Esophagus squamous epithelium (tissue), 5 donors: Measurements from ENCODE around the gene PTPN9. TPM values are rescaled to one million over a fixed set of nuclear protein-coding genes. Genes with fewer than 3 reads are reported as not detected.
A peak's percentile ranks its signal among the peaks of the same experiment; 100 is the strongest.

ENCODE experiments used
- DNase-seq: peaks from one replicate; lab custom pipeline; 2025; lab: John Stamatoyannopoulos, UW
- H3K27ac ChIP-seq, 4 donors: fragments of 200-600 bp; sonication (generic); one replicate each; pipeline ENCODE4 v1.5.1; 2016 to 2019; ENCODE audit warnings: mild to moderate bottlenecking in 1 of 4
- H3K27me3 ChIP-seq, 4 donors: fragments of 200-600 bp; sonication (generic); 1 replicate in 3 of 4; 2 replicates in 1 of 4; pipeline versions ENCODE4 v1.5.1 to v1.6.0; 2017 to 2021; ENCODE audit warnings: antibody characterized with exemption in 1 of 4
- H3K36me3 ChIP-seq, 3 donors: fragments of 200-600 bp; sonication (generic); one replicate each; pipeline ENCODE4 v1.5.1; 2016 to 2019
- H3K4me1 ChIP-seq, 3 donors: fragments of 200-600 bp; sonication (generic); one replicate each; pipeline ENCODE4 v1.5.1; 2017 to 2019
- H3K4me3 ChIP-seq, 4 donors: fragments of 200-600 bp; sonication (generic); 1 replicate in 3 of 4; 2 replicates in 1 of 4; pipeline ENCODE4 v1.5.1; 2016 to 2019; ENCODE audit warnings: mild to moderate bottlenecking in 2 of 4, moderate library complexity in 1 of 4
- H3K9me3 ChIP-seq, 3 donors: fragments of 200-600 bp; sonication (generic); one replicate each; pipeline ENCODE4 v1.5.1; 2016 to 2019
- POLR2A ChIP-seq, 4 donors: fragments of 450-650 bp; IDR thresholded peaks; one replicate each; pipeline ENCODE4 v1.6.1; 2017; ENCODE audit warnings: antibody characterized with exemption in 4 of 4, mild to moderate bottlenecking in 4 of 4, moderate library complexity in 3 of 4
- WGBS, 2 donors: methylation state at CpG; one replicate each; pipeline ENCODE4 v1.1.5; 2018; 5-methylcytosine and 5-hydroxymethylcytosine counted together
- intact Hi-C: fragments of 100-400 bp; cut with DNase I; formaldehyde crosslinking; loops from one replicate; pipeline ENCODE4 v1.15.0; 2022
- total RNA-seq, 4 donors: library from RNA; depleted of rRNA; stranded (reverse); fragments of >200 nt; gene quantifications; one replicate each; pipeline ENCODE4 v1.1.0, GENCODE V29; 2016
- TF ChIP-seq, protein P1 (sequence below), 6 experiments: fragments of 450-650 bp in 4 of 6; fragments of 200-600 bp in 2 of 6; sonication (generic) in 2 of 6; IDR thresholded peaks; one replicate each; pipeline ENCODE4 v1.5.1; 2016 to 2019; ENCODE audit warnings: antibody characterized with exemption in 6 of 6, mild to moderate bottlenecking in 4 of 6, moderate library complexity in 4 of 6
- donor health status: DM: yes; HTN: yes; CAD: no.

Gene PTPN9
- total RNA-seq, 4 donors from 2014 or later, result 4.9 to 13.5 (median 8.5) TPM

DNA sequence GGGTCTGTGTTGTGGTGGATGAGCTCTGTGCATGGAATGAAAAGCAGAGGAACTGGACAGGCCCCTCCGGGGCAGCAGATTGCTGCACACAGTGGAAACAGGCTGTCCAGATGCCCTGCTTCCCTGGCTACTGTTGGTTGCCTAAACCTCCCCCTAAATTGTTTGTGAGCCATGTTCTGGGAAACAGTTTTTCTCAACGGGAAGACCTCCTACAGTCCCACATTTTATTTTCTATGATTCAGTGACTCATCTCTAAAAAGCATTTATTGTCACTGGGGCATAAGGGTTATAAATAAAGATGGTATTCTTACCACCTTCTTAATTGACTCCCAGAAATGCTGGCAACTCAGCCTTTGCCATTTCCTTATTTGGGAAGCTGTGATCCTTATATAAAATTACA, 20.3 kb upstream of the PTPN9 start:
- Histone ChIP-seq H3K27me3 (no peaks in the 10 kb centered on the region), H3K27ac (no peak overlapping the region), H3K9me3 (no peaks in the 10 kb centered on the region), H3K4me1 (peaks cover 0 to 2% (median 0%) of the 10 kb centered on the region in 3 donors), H3K36me3 (peaks cover 10 to 99% (median 11%) of the 10 kb centered on the region in 3 donors), H3K4me3 (no peak overlapping the region)
- intact Hi-C loops, result no loop called here
- 44 to 67% methylated on average over 2 of the region's 2 CpGs for WGBS, 2 donors
- TF ChIP-seq, protein P1, sequence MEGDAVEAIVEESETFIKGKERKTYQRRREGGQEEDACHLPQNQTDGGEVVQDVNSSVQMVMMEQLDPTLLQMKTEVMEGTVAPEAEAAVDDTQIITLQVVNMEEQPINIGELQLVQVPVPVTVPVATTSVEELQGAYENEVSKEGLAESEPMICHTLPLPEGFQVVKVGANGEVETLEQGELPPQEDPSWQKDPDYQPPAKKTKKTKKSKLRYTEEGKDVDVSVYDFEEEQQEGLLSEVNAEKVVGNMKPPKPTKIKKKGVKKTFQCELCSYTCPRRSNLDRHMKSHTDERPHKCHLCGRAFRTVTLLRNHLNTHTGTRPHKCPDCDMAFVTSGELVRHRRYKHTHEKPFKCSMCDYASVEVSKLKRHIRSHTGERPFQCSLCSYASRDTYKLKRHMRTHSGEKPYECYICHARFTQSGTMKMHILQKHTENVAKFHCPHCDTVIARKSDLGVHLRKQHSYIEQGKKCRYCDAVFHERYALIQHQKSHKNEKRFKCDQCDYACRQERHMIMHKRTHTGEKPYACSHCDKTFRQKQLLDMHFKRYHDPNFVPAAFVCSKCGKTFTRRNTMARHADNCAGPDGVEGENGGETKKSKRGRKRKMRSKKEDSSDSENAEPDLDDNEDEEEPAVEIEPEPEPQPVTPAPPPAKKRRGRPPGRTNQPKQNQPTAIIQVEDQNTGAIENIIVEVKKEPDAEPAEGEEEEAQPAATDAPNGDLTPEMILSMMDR (IDR thresholded peaks at IDR 0.05), result no peak
- TF ChIP-seq POLR2A (IDR thresholded peaks at IDR 0.05), result no peak
- no peak for DNase-seq

- intact Hi-C loops, result no loop called here
- Histone ChIP-seq H3K4me1 (peaks cover 0 to 2% (median 0%) of the 10 kb centered on the region in 3 donors), H3K27me3 (no peaks in the 10 kb centered on the region), H3K4me3 (no peak overlapping the region), H3K9me3 (no peaks in the 10 kb centered on the region), H3K27ac (no peak overlapping the region), H3K36me3 (peaks cover 10 to 100% (median 11%) of the 10 kb centered on the region in 3 donors)
- WGBS, 2 donors, result no CpG with 5 or more reads among the region's 4 CpGs
- no peak for TF ChIP-seq POLR2A (IDR thresholded peaks at IDR 0.05)
- TF ChIP-seq, protein P1 (IDR thresholded peaks at IDR 0.05), result no peak
- no peak for DNase-seq
Measured at GRCh38 chr15:75598361-75598760, 19.2 kb upstream of the PTPN9 start.

DNA sequence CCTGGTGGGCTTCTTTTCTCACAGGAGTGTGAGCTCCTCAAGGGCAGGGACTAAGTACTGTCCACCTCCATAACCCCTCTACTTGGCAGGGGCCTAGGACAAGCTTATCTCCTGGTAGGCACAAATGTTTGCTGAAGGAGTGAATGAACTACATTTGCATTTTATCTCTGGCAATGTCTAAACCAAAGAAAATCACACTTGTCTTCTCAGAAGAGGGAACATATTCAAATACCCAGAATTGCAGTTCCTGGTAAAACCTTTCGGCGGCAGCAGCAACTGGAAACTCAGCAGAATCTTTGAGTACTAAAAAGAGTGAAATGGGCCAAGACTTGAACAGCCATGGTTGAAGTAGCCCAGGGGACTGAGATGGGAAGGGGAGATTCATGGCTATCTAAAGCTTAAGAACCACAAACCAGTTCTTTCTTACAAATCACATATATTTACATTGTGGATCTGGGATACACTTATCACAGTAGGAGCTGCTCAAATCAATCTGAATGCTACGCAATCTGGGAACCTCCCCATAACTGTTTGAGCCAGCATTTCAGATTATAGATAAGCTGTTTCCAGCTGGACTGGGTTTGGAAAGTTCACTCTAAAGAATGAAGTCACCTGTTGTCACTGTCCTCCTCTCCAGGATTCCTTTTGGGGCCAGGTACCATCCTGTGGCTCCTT, 18.7 kb upstream of the PTPN9 start:
- Histone ChIP-seq H3K27me3 (no peaks in the 10 kb centered on the region), H3K36me3 (peaks cover 10 to 99% (median 11%) of the 10 kb centered on the region in 3 donors), H3K9me3 (no peaks in the 10 kb centered on the region), H3K4me1 (peaks cover 0 to 2% (median 0%) of the 10 kb centered on the region in 3 donors), H3K27ac (no peak overlapping the region), H3K4me3 (no peak overlapping the region)
- no peak for DNase-seq
- WGBS, 2 donors, result 64 to 76% methylated on average over 3 of the region's 3 CpGs
- TF ChIP-seq, protein P1 (IDR thresholded peaks at IDR 0.05), result peak in 4 of 6 experiments; percentile 5 to 54 (median 44)
- no peak for TF ChIP-seq POLR2A (IDR thresholded peaks at IDR 0.05)
- intact Hi-C loops, result no loop called here

GRCh38 chr15:75596703-75597345, 17.7 kb upstream of the PTPN9 start:
- Histone ChIP-seq H3K4me3 (no peak overlapping the region), H3K27me3 (no peaks in the 10 kb centered on the region), H3K36me3 (peaks cover 10 to 99% (median 11%) of the 10 kb centered on the region in 3 donors), H3K27ac (no peak overlapping the region), H3K4me1 (peaks cover 0 to 2% (median 0%) of the 10 kb centered on the region in 3 donors), H3K9me3 (no peaks in the 10 kb centered on the region)
- DNase-seq, result no peak
- TF ChIP-seq, protein P1 (IDR thresholded peaks at IDR 0.05), result no peak
- TF ChIP-seq POLR2A (IDR thresholded peaks at IDR 0.05), result no peak
- 91 to 100% methylated on average over 2 of the region's 3 CpGs for WGBS, 2 donors
- intact Hi-C loops, result no loop called here

GRCh38 chr15:75594276-75594675, 15.2 kb upstream of the PTPN9 start:
- TF ChIP-seq, protein P1 (IDR thresholded peaks at IDR 0.05), result no peak
- TF ChIP-seq POLR2A (IDR thresholded peaks at IDR 0.05), result no peak
- WGBS, 2 donors, result 91 to 92% methylated on average over 8 to 9 of the region's 9 CpGs
- intact Hi-C loops, result no loop called here
- Histone ChIP-seq H3K9me3 (no peaks in the 10 kb centered on the region), H3K4me3 (no peak overlapping the region), H3K36me3 (peaks cover 0 to 93% (median 0%) of the 10 kb centered on the region in 3 donors), H3K27me3 (no peaks in the 10 kb centered on the region), H3K4me1 (peaks cover 0 to 2% (median 0%) of the 10 kb centered on the region in 3 donors), H3K27ac (no peak overlapping the region)
- no peak for DNase-seq
